CD14-positive monocyte (primary cell): ENCODE results near the gene ZSWIM5. TPM values are rescaled to one million over a fixed set of nuclear protein-coding genes. Genes with fewer than 3 reads are reported as not detected.
"Not testable (repeated sequence)": the region's sequence is repeated elsewhere in the genome, so short reads cannot be mapped to it uniquely, and the experiment has no call there.

Experiments
- DNase-seq, 3 donors: peaks; one replicate each; pipeline ENCODE4 v3.0.0-alpha.2; 2011 to 2022
- H2AFZ ChIP-seq: 2 replicates; pipeline ENCODE4 v1.6.0; 2012; ENCODE audit warnings: mild to moderate bottlenecking, low read depth, low read length, inconsistent platforms; ENCODE audit not compliant: insufficient read depth, poor library complexity, severe bottlenecking
- H3K27ac ChIP-seq, 2 donors: 1 replicate in 1 of 2; 2 replicates in 1 of 2; pipeline ENCODE4 v1.5.1; 2012 to 2013; ENCODE audit warnings: low read length in 2 of 2, control low read depth in 1 of 2, inconsistent platforms in 1 of 2, low read depth in 1 of 2, mild to moderate bottlenecking in 1 of 2
- H3K27me3 ChIP-seq, 2 donors: one replicate each; pipeline versions ENCODE4 v1.6.0 to v1.6.1; 2011 to 2013; ENCODE audit warnings: low read length in 2 of 2; ENCODE audit not compliant: control insufficient read depth in 2 of 2, insufficient read depth in 2 of 2
- H3K36me3 ChIP-seq, 2 donors: replicated peaks in 1 of 2; 1 replicate in 1 of 2; 2 replicates in 1 of 2; pipeline versions ENCODE4 v1.5.1 to v1.6.1; 2012 to 2013; ENCODE audit warnings: low read length in 2 of 2, control low read depth in 1 of 2, inconsistent platforms in 1 of 2, mild to moderate bottlenecking in 1 of 2; ENCODE audit not compliant: insufficient read depth in 2 of 2, control insufficient read depth in 1 of 2
- H3K4me1 ChIP-seq, 2 donors: 1 replicate in 1 of 2; 2 replicates in 1 of 2; pipeline versions ENCODE4 v1.5.1 to v1.6.1; 2012 to 2013; ENCODE audit warnings: low read length in 2 of 2, control low read depth in 1 of 2, inconsistent platforms in 1 of 2, mild to moderate bottlenecking in 1 of 2, moderate library complexity in 1 of 2; ENCODE audit not compliant: insufficient read depth in 2 of 2, control insufficient read depth in 1 of 2
- H3K4me2 ChIP-seq: replicated peaks from 2 replicates; pipeline ENCODE3; 2012; ENCODE audit warnings: low read length, moderate library complexity, mild to moderate bottlenecking; ENCODE audit not compliant: poor library complexity, severe bottlenecking; ENCODE audit errors: extremely low read depth
- H3K4me3 ChIP-seq, 3 experiments: fragments of 200-600 bp in 1 of 3; sonication (generic) in 1 of 3; replicated peaks in 1 of 3; 1 replicate in 2 of 3; 2 replicates in 1 of 3; pipeline ENCODE4 v1.5.1; 2011 to 2013; ENCODE audit warnings: low read length in 3 of 3, mild to moderate bottlenecking in 3 of 3, control low read depth in 2 of 3, low read depth in 2 of 3, inconsistent platforms in 1 of 3, moderate library complexity in 1 of 3
- H3K79me2 ChIP-seq: 2 replicates; pipeline ENCODE4 v1.6.0; 2012; ENCODE audit warnings: mild to moderate bottlenecking, control low read depth, inconsistent platforms, low read length, moderate library complexity; ENCODE audit not compliant: insufficient read depth
- H3K9ac ChIP-seq: 2 replicates; pipeline ENCODE4 v1.6.0; 2017; ENCODE audit warnings: low read length, mild to moderate bottlenecking; ENCODE audit not compliant: insufficient read depth, poor library complexity, severe bottlenecking
- H3K9me3 ChIP-seq, 2 donors: replicated peaks in 1 of 2; 1 replicate in 1 of 2; 2 replicates in 1 of 2; pipeline versions ENCODE4 v1.5.1 to v1.6.1; 2012 to 2013; ENCODE audit warnings: low read length in 2 of 2, control low read depth in 1 of 2; ENCODE audit not compliant: control insufficient read depth in 1 of 2, insufficient read depth in 1 of 2
- H4K20me1 ChIP-seq: 2 replicates; pipeline ENCODE4 v1.6.0; 2012; ENCODE audit warnings: mild to moderate bottlenecking, low read length, control low read depth, moderate library complexity; ENCODE audit not compliant: insufficient read depth
- H3K27ac Mint-ChIP-seq, 7 donors: one replicate each; pipeline ENCODE4 v1.8.0; 2020; ENCODE audit warnings: mild to moderate bottlenecking in 7 of 7, mixed read lengths in 7 of 7, moderate library complexity in 6 of 7, inconsistent platforms in 2 of 7
- H3K27me3 Mint-ChIP-seq, 3 donors: one replicate each; pipeline ENCODE4 v1.8.0; 2021 to 2022; ENCODE audit warnings: low read depth in 3 of 3, mild to moderate bottlenecking in 3 of 3, mixed read lengths in 3 of 3, moderate library complexity in 3 of 3, inconsistent platforms in 1 of 3
- H3K36me3 Mint-ChIP-seq, 2 donors: one replicate each; pipeline ENCODE4 v1.8.0; 2020; ENCODE audit warnings: mixed read lengths in 2 of 2, inconsistent platforms in 1 of 2, mild to moderate bottlenecking in 1 of 2
- H3K4me1 Mint-ChIP-seq: one replicate; pipeline ENCODE4 v1.8.0; 2020; ENCODE audit warnings: mild to moderate bottlenecking, mixed read lengths
- H3K4me3 Mint-ChIP-seq, 2 donors: one replicate each; pipeline ENCODE4 v1.8.0; 2020; ENCODE audit warnings: mild to moderate bottlenecking in 2 of 2, mixed read lengths in 2 of 2, moderate library complexity in 1 of 2
- H3K9me3 Mint-ChIP-seq, 7 donors: one replicate each; pipeline ENCODE4 v1.8.0; 2020 to 2022; ENCODE audit warnings: mixed read lengths in 7 of 7, mild to moderate bottlenecking in 6 of 7, moderate library complexity in 6 of 7, inconsistent platforms in 2 of 7
- WGBS: methylation state at CpG from one replicate; pipeline ENCODE4 v1.1.5; 2013; ENCODE audit warnings: missing lambda C conversion rate; ENCODE audit not compliant: insufficient coverage; 5-methylcytosine and 5-hydroxymethylcytosine counted together
- intact Hi-C, 2 donors: fragments of 100-400 bp; cut with micrococcal nuclease; formaldehyde crosslinking; loops; one replicate each; pipeline versions ENCODE4 v1.15.0 to v1.15.1; 2023
- polyA plus RNA-seq, 3 donors: library from polyadenylated mRNA; depleted of rRNA in 1 of 3; unstranded in 2 of 3; stranded (reverse) in 1 of 3; fragments of 300-500 nt in 2 of 3; fragments of >200 nt in 1 of 3; fragmentation: Illumina TruSeq in 2 of 3; gene quantifications; 1 replicate in 2 of 3; 2 replicates in 1 of 3; pipeline ENCODE4 v1.2.3, GENCODE V29; 2012 to 2021
- TF ChIP-seq, protein P1 (sequence below): fragments of 200-600 bp; IDR thresholded peaks from one replicate; pipeline ENCODE4 v1.8.0; 2022; ENCODE audit warnings: antibody characterized with exemption, mild to moderate bottlenecking

ZSWIM5 gene
- polyA plus RNA-seq, 3 donors, result not detected

DNA sequence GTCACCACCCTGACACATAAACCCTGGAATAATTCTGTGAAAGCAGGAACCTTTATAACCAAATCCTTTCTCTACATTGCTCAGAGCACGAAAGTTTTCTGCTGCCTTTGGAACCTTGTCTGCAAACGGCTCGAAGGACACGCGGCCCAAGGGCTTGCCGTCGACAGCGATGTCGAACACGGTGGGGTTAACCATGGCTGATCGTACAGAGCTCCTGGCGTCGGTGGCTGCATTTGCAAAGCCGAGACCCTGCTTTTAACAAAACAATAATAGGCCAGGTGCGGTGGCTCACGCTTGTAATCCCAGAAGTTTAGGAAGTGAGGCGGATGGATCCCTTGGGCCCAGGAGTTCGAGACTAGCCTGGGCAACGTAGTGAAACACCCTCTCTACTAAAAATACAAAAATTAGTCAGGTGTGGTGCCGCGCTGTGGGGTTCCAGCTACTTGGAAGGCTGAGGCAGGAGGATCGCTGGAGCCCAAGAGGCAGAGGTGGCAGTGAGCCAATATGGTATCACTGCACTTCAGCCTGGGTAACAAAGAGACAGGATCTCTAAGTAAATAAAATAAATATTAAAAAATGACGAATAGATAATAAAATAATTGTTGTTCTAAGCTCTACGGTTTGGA lies 217.8 kb downstream of the ZSWIM5 start:
- Histone ChIP-seq H2AFZ (no peak overlapping the region), H3K4me2 (no peak overlapping the region), H3K79me2 (peaks cover 8% of the 10 kb centered on the region), H3K27me3 (no peaks in the 10 kb centered on the region), H3K9ac (no peak overlapping the region), H3K9me3 (no peaks in the 10 kb centered on the region), H3K4me3 (no peak overlapping the region), H4K20me1 (no peaks in the 10 kb centered on the region), H3K36me3 (no peaks in the 10 kb centered on the region), H3K27ac (no peak overlapping the region), H3K4me1 (peaks cover 14 to 21% of the 10 kb centered on the region in 2 donors)
- TF ChIP-seq, protein P1, sequence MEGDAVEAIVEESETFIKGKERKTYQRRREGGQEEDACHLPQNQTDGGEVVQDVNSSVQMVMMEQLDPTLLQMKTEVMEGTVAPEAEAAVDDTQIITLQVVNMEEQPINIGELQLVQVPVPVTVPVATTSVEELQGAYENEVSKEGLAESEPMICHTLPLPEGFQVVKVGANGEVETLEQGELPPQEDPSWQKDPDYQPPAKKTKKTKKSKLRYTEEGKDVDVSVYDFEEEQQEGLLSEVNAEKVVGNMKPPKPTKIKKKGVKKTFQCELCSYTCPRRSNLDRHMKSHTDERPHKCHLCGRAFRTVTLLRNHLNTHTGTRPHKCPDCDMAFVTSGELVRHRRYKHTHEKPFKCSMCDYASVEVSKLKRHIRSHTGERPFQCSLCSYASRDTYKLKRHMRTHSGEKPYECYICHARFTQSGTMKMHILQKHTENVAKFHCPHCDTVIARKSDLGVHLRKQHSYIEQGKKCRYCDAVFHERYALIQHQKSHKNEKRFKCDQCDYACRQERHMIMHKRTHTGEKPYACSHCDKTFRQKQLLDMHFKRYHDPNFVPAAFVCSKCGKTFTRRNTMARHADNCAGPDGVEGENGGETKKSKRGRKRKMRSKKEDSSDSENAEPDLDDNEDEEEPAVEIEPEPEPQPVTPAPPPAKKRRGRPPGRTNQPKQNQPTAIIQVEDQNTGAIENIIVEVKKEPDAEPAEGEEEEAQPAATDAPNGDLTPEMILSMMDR, result no peak
- no peak overlapping the region for H3K4me3 Mint-ChIP-seq
- peaks cover 0 to 2% (median 0%) of the 10 kb centered on the region in 3 donors for H3K27me3 Mint-ChIP-seq
- intact Hi-C loops, result loop anchor here in 1 of 2 donors (10.0 kb wide), 1 partner anchor 214 kb away; the partner anchor contains the start of gene RPS8
- H3K27ac Mint-ChIP-seq, result no peak overlapping the region
- peaks cover 0 to 2% (median 0%) of the 10 kb centered on the region in 7 donors for H3K9me3 Mint-ChIP-seq
- no peak for DNase-seq
- H3K36me3 Mint-ChIP-seq, result no peaks in the 10 kb centered on the region
- 99% methylated on average over 16 of the region's 24 CpGs for WGBS
- peaks cover 16% of the 10 kb centered on the region for H3K4me1 Mint-ChIP-seq

- peak overlapping the region; percentile 89 to 98 (median 94) for H3K27ac Mint-ChIP-seq
- Histone ChIP-seq H3K4me2 (peak overlapping the region; percentile 82), H3K79me2 (peaks cover 12% of the 10 kb centered on the region), H4K20me1 (no peaks in the 10 kb centered on the region), H3K4me1 (peaks cover 14 to 21% of the 10 kb centered on the region in 2 donors), H3K36me3 (peaks cover 1 to 6% of the 10 kb centered on the region in 2 donors), H3K27ac (peak overlapping the region; percentile 65 to 78), H3K9me3 (no peaks in the 10 kb centered on the region), H3K4me3 (peak overlapping the region; percentile 53 to 78 (median 63)), H2AFZ (peak overlapping the region; percentile 79), H3K9ac (peak overlapping the region; percentile 59), H3K27me3 (no peaks in the 10 kb centered on the region)
- H3K9me3 Mint-ChIP-seq, result peaks cover 0 to 2% (median 0%) of the 10 kb centered on the region in 7 donors
- no peak for DNase-seq
- peaks cover 16% of the 10 kb centered on the region for H3K4me1 Mint-ChIP-seq
- WGBS, result 11% methylated on average over 12 of the region's 19 CpGs
- TF ChIP-seq, protein P1, result no peak
- H3K36me3 Mint-ChIP-seq, result peaks cover 5 to 7% of the 10 kb centered on the region in 2 donors
- no peaks in the 10 kb centered on the region for H3K27me3 Mint-ChIP-seq
- H3K4me3 Mint-ChIP-seq, result peak overlapping the region; percentile 98
- intact Hi-C loops, result loop anchor here (2.0 to 10.0 kb wide), 2 partner anchors 27 to 211 kb away; partner anchors contain the start of genes RPS8 (in 1 of the 2) and UROD (in 1 of the 2)
These were observed 220.6 kb downstream of the ZSWIM5 start for GRCh38 chr1:44985747-44986359.

DNA sequence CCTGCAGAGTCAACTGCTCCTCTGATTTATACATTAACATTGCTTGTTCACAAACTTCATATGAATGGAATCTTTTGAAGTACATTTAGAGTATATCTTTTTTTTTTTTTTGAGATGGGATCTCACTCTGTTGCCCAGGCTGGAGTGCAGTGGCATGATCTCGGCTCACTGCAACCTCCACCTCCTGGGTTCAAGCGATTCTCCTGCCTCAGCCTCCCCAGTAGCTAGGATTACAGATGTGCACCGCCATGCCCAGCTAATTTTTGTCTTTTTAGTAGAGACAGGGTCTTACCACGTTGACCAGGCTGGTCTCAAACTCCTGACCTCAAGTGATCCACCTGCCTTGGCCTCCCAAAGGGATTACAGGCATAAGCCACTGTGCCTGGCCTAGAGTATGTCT lies 229.0 kb downstream of the ZSWIM5 start:
- H3K27me3 Mint-ChIP-seq, H4K20me1 ChIP-seq, H3K9ac ChIP-seq, H3K4me1 Mint-ChIP-seq, H3K4me1 ChIP-seq, H3K79me2 ChIP-seq, H2AFZ ChIP-seq, DNase-seq, H3K9me3 ChIP-seq, H3K27me3 ChIP-seq, H3K27ac Mint-ChIP-seq, H3K4me2 ChIP-seq, H3K4me3 ChIP-seq, H3K9me3 Mint-ChIP-seq, H3K27ac ChIP-seq, intact Hi-C loops, H3K4me3 Mint-ChIP-seq: not testable (repeated sequence)
- 100% methylated on average over 2 of the region's 4 CpGs for WGBS
- H3K36me3 ChIP-seq, result peaks cover 47 to 76% of the 10 kb centered on the region in 2 donors
- H3K36me3 Mint-ChIP-seq, result peaks cover 58 to 78% of the 10 kb centered on the region in 2 donors
